Measurements from ENCODE around the gene SLIRP.
"Not testable (repeated sequence)": the region's sequence is repeated elsewhere in the genome, so short reads cannot be mapped to it uniquely, and the experiment has no call there.

The SLIRP gene

GRCh38 chr14:77707724-77708408 is at the start of gene SLIRP, which contains the start of gene ALKBH1:
Gene SLIRP (plus strand): TSS chr14:77708103. CDS start chr14:77708112, 9 bp downstream.
Gene ALKBH1 (minus strand): TSS chr14:77708023. CDS start chr14:77708004, 19 bp downstream.
- Histone ChIP-seq H3K4me3 (ENCODE audit: low read depth in 1 of 2, low read length in 2 of 2) (peak within 1 kb of the TSS; percentile 81 to 100), H3K27me3 (ENCODE audit: low read depth, low read length) (no peaks in the 10 kb centered on the region), H3K4me1 (ENCODE audit: control insufficient read depth in 1 of 2, insufficient read depth in 2 of 2, low read length in 2 of 2) (peaks cover 17 to 34% of the 10 kb centered on the region in 2 donors), H3K9me3 (ENCODE audit: control insufficient read depth in 1 of 2, low read length in 2 of 2) (no peaks in the 10 kb centered on the region), H3K36me3 (ENCODE audit: control insufficient read depth in 1 of 2, insufficient read depth in 2 of 2, low read length in 2 of 2) (peaks cover 19 to 36% of the 10 kb centered on the region in 2 donors), H3K27ac (ENCODE audit: low read length) (peak within 1 kb of the TSS; percentile 79)

GRCh38 chr14:77659831-77660230 is 48.1 kb upstream of the SLIRP start:
- no peak overlapping the region for H3K4me3 ChIP-seq (ENCODE audit: low read depth in 1 of 2, low read length in 2 of 2)
- H3K27ac ChIP-seq (ENCODE audit: low read length) = no peak overlapping the region
- H3K27me3 ChIP-seq (ENCODE audit: low read depth, low read length) = no peaks in the 10 kb centered on the region
- no peaks in the 10 kb centered on the region for H3K36me3 ChIP-seq (ENCODE audit: control insufficient read depth in 1 of 2, insufficient read depth in 2 of 2, low read length in 2 of 2)
- peaks cover 0 to 5% of the 10 kb centered on the region in 2 donors for H3K4me1 ChIP-seq (ENCODE audit: control insufficient read depth in 1 of 2, insufficient read depth in 2 of 2, low read length in 2 of 2)
- no peaks in the 10 kb centered on the region for H3K9me3 ChIP-seq (ENCODE audit: control insufficient read depth in 1 of 2, low read length in 2 of 2)

GRCh38 chr14:77660754-77661153 is 47.1 kb upstream of the SLIRP start:
- no peaks in the 10 kb centered on the region for H3K4me1 ChIP-seq (ENCODE audit: control insufficient read depth in 1 of 2, insufficient read depth in 2 of 2, low read length in 2 of 2)
- no peak overlapping the region for H3K27ac ChIP-seq (ENCODE audit: low read length)
- H3K4me3 ChIP-seq (ENCODE audit: low read depth in 1 of 2, low read length in 2 of 2) = no peak overlapping the region
- H3K27me3 ChIP-seq (ENCODE audit: low read depth, low read length) = no peaks in the 10 kb centered on the region
- H3K9me3 ChIP-seq (ENCODE audit: control insufficient read depth in 1 of 2, low read length in 2 of 2) = no peaks in the 10 kb centered on the region
- H3K36me3 ChIP-seq (ENCODE audit: control insufficient read depth in 1 of 2, insufficient read depth in 2 of 2, low read length in 2 of 2) = no peaks in the 10 kb centered on the region

GRCh38 chr14:77661562-77661961 is 46.3 kb upstream of the SLIRP start:
- H3K4me3 ChIP-seq (ENCODE audit: low read depth in 1 of 2, low read length in 2 of 2); H3K36me3 ChIP-seq (ENCODE audit: control insufficient read depth in 1 of 2, insufficient read depth in 2 of 2, low read length in 2 of 2); H3K27me3 ChIP-seq (ENCODE audit: low read depth, low read length); H3K4me1 ChIP-seq (ENCODE audit: control insufficient read depth in 1 of 2, insufficient read depth in 2 of 2, low read length in 2 of 2); H3K9me3 ChIP-seq (ENCODE audit: control insufficient read depth in 1 of 2, low read length in 2 of 2); H3K27ac ChIP-seq (ENCODE audit: low read length): not testable (repeated sequence)

GRCh38 chr14:77663293-77663692 is 44.6 kb upstream of the SLIRP start:
- no peak overlapping the region for H3K4me3 ChIP-seq (ENCODE audit: low read depth in 1 of 2, low read length in 2 of 2)
- H3K27me3 ChIP-seq (ENCODE audit: low read depth, low read length) = no peaks in the 10 kb centered on the region
- H3K9me3 ChIP-seq (ENCODE audit: control insufficient read depth in 1 of 2, low read length in 2 of 2) = no peaks in the 10 kb centered on the region
- no peaks in the 10 kb centered on the region for H3K36me3 ChIP-seq (ENCODE audit: control insufficient read depth in 1 of 2, insufficient read depth in 2 of 2, low read length in 2 of 2)
- H3K4me1 ChIP-seq (ENCODE audit: control insufficient read depth in 1 of 2, insufficient read depth in 2 of 2, low read length in 2 of 2) = no peaks in the 10 kb centered on the region
- H3K27ac ChIP-seq (ENCODE audit: low read length) = no peak overlapping the region

GRCh38 chr14:77667331-77667730 is 40.6 kb upstream of the SLIRP start:
- Histone ChIP-seq H3K9me3 (ENCODE audit: control insufficient read depth in 1 of 2, low read length in 2 of 2) (no peaks in the 10 kb centered on the region), H3K4me3 (ENCODE audit: low read depth in 1 of 2, low read length in 2 of 2) (no peak overlapping the region), H3K4me1 (ENCODE audit: control insufficient read depth in 1 of 2, insufficient read depth in 2 of 2, low read length in 2 of 2) (no peaks in the 10 kb centered on the region), H3K36me3 (ENCODE audit: control insufficient read depth in 1 of 2, insufficient read depth in 2 of 2, low read length in 2 of 2) (no peaks in the 10 kb centered on the region), H3K27ac (ENCODE audit: low read length) (no peak overlapping the region), H3K27me3 (ENCODE audit: low read depth, low read length) (no peaks in the 10 kb centered on the region)

- Histone ChIP-seq H3K4me3 (ENCODE audit: low read depth in 1 of 2, low read length in 2 of 2) (no peak overlapping the region), H3K27me3 (ENCODE audit: low read depth, low read length) (no peaks in the 10 kb centered on the region), H3K27ac (ENCODE audit: low read length) (no peak overlapping the region), H3K4me1 (ENCODE audit: control insufficient read depth in 1 of 2, insufficient read depth in 2 of 2, low read length in 2 of 2) (no peaks in the 10 kb centered on the region), H3K9me3 (ENCODE audit: control insufficient read depth in 1 of 2, low read length in 2 of 2) (no peaks in the 10 kb centered on the region), H3K36me3 (ENCODE audit: control insufficient read depth in 1 of 2, insufficient read depth in 2 of 2, low read length in 2 of 2) (peaks cover 24% of the 10 kb centered on the region in 2 donors)
Observed at GRCh38 chr14:77673193-77673592, 34.7 kb upstream of the SLIRP start.

GRCh38 chr14:77674931-77675330 is 33.0 kb upstream of the SLIRP start:
- Histone ChIP-seq H3K9me3 (ENCODE audit: control insufficient read depth in 1 of 2, low read length in 2 of 2) (no peaks in the 10 kb centered on the region), H3K27me3 (ENCODE audit: low read depth, low read length) (no peaks in the 10 kb centered on the region), H3K36me3 (ENCODE audit: control insufficient read depth in 1 of 2, insufficient read depth in 2 of 2, low read length in 2 of 2) (peaks cover 29 to 35% of the 10 kb centered on the region in 2 donors), H3K4me3 (ENCODE audit: low read depth in 1 of 2, low read length in 2 of 2) (no peak overlapping the region), H3K27ac (ENCODE audit: low read length) (no peak overlapping the region), H3K4me1 (ENCODE audit: control insufficient read depth in 1 of 2, insufficient read depth in 2 of 2, low read length in 2 of 2) (no peaks in the 10 kb centered on the region)

GRCh38 chr14:77681196-77682157 is 26.4 kb upstream of the SLIRP start:
- Histone ChIP-seq H3K36me3 (ENCODE audit: control insufficient read depth in 1 of 2, insufficient read depth in 2 of 2, low read length in 2 of 2) (peaks cover 11 to 22% of the 10 kb centered on the region in 2 donors), H3K4me3 (ENCODE audit: low read depth in 1 of 2, low read length in 2 of 2) (no peak overlapping the region), H3K27me3 (ENCODE audit: low read depth, low read length) (no peaks in the 10 kb centered on the region), H3K27ac (ENCODE audit: low read length) (peak overlapping the region; percentile 7), H3K9me3 (ENCODE audit: control insufficient read depth in 1 of 2, low read length in 2 of 2) (no peaks in the 10 kb centered on the region), H3K4me1 (ENCODE audit: control insufficient read depth in 1 of 2, insufficient read depth in 2 of 2, low read length in 2 of 2) (peaks cover 0 to 13% of the 10 kb centered on the region in 2 donors)

GRCh38 chr14:77682158-77682553 is 25.7 kb upstream of the SLIRP start:
- Histone ChIP-seq H3K9me3 (ENCODE audit: control insufficient read depth in 1 of 2, low read length in 2 of 2) (no peaks in the 10 kb centered on the region), H3K27ac (ENCODE audit: low read length) (peak overlapping the region; percentile 7), H3K4me3 (ENCODE audit: low read depth in 1 of 2, low read length in 2 of 2) (no peak overlapping the region), H3K27me3 (ENCODE audit: low read depth, low read length) (no peaks in the 10 kb centered on the region), H3K4me1 (ENCODE audit: control insufficient read depth in 1 of 2, insufficient read depth in 2 of 2, low read length in 2 of 2) (peaks cover 0 to 13% of the 10 kb centered on the region in 2 donors), H3K36me3 (ENCODE audit: control insufficient read depth in 1 of 2, insufficient read depth in 2 of 2, low read length in 2 of 2) (peaks cover 13 to 25% of the 10 kb centered on the region in 2 donors)

GRCh38 chr14:77691259-77691658 is 16.6 kb upstream of the SLIRP start:
- no peaks in the 10 kb centered on the region for H3K9me3 ChIP-seq (ENCODE audit: control insufficient read depth in 1 of 2, low read length in 2 of 2)
- no peaks in the 10 kb centered on the region for H3K27me3 ChIP-seq (ENCODE audit: low read depth, low read length)
- peaks cover 38 to 48% of the 10 kb centered on the region in 2 donors for H3K36me3 ChIP-seq (ENCODE audit: control insufficient read depth in 1 of 2, insufficient read depth in 2 of 2, low read length in 2 of 2)
- H3K27ac ChIP-seq (ENCODE audit: low read length) = no peak overlapping the region
- no peak overlapping the region for H3K4me3 ChIP-seq (ENCODE audit: low read depth in 1 of 2, low read length in 2 of 2)
- no peaks in the 10 kb centered on the region for H3K4me1 ChIP-seq (ENCODE audit: control insufficient read depth in 1 of 2, insufficient read depth in 2 of 2, low read length in 2 of 2)
